A549 (cell line): ENCODE measurements around the gene LSM10. TPM values are rescaled to one million over a fixed set of nuclear protein-coding genes. Genes with fewer than 3 reads are reported as not detected.

ENCODE experiments used
- ATAC-seq, 2 experiments: fragments of 200-7000 bp in 1 of 2; fragments of >200 bp in 1 of 2; cut with Nextera tagmentation in 1 of 2; cut with Tn5 transposase in 1 of 2; 3 replicates each; pipeline versions ENCODE4 v1.8.0 to v1.9.1; 2018 to 2020; ENCODE audit warnings: mild to moderate bottlenecking in 1 of 2, moderate library complexity in 1 of 2
- CTCF ChIA-PET: fragments of 300-600 bp; sonication (Branson Sonifier 250); formaldehyde crosslinking; extraction: SDS; loops from one replicate; lab custom pipeline; 2021; ENCODE audit warnings: antibody characterized with exemption, inconsistent platforms; lab: Yijun Ruan, JAX
- POLR2A ChIA-PET: fragments of 350-600 bp; formaldehyde crosslinking; extraction: SDS; loops from one replicate; lab custom pipeline; 2021; ENCODE audit warnings: antibody characterized with exemption, inconsistent platforms; lab: Yijun Ruan, JAX
- DNase-seq, 2 experiments: peaks; one replicate each; pipeline versions ENCODE4 v3.0.0 to v3.0.0-alpha.2; 2011 to 2016; ENCODE audit warnings: low read depth in 1 of 2, low spot score in 1 of 2
- FAIRE-seq: peaks from 2 replicates; lab custom pipeline; 2011; peaks lifted over from hg19 to GRCh38; lab: Jason Lieb, UNC
- H3K27ac ChIP-seq, 2 experiments: fragments of >200 bp; sonication (Bioruptor Twin); formaldehyde crosslinking; 3 replicates each; pipeline ENCODE4 v1.5.1; 2016 to 2017
- H3K4me1 ChIP-seq: fragments of >200 bp; sonication (Bioruptor Twin); formaldehyde crosslinking; 3 replicates; pipeline ENCODE4 v1.6.1; 2016
- H3K4me2 ChIP-seq: fragments of >200 bp; sonication (Bioruptor Twin); formaldehyde crosslinking; 3 replicates; pipeline ENCODE4 v1.6.1; 2016
- H3K4me3 ChIP-seq: fragments of >200 bp; sonication (Bioruptor Twin); formaldehyde crosslinking; 3 replicates; pipeline ENCODE4 v1.5.1; 2016
- H3K9me3 ChIP-seq: fragments of >200 bp; sonication (Bioruptor Twin); formaldehyde crosslinking; 3 replicates; pipeline ENCODE4 v1.6.1; 2016
- BCL3 ChIP-seq: fragments of >200 bp; sonication (Bioruptor Twin); formaldehyde crosslinking; IDR thresholded peaks from 3 replicates; pipeline ENCODE4 v1.6.1; 2016
- BHLHE40 ChIP-seq: IDR thresholded peaks from 2 replicates; pipeline ENCODE4 v1.6.1; 2012; ENCODE audit warnings: low read depth, low read length, inconsistent platforms
- CEBPB ChIP-seq, 2 experiments: fragments of >200 bp in 1 of 2; sonication (Bioruptor Twin) in 1 of 2; formaldehyde crosslinking in 1 of 2; IDR thresholded peaks; 2 replicates each; pipeline ENCODE4 v1.6.1; 2012 to 2016
- CHD2 ChIP-seq: fragments of 150-350 bp; IDR thresholded peaks from 2 replicates; pipeline ENCODE4 v1.6.1; 2014; ENCODE audit warnings: low read length; ENCODE audit not compliant: partially characterized antibody
- CHD4 ChIP-seq: fragments of 200-600 bp; sonication (generic); IDR thresholded peaks from 2 replicates; pipeline ENCODE4 v1.6.1; 2016; ENCODE audit warnings: antibody characterized with exemption, mild to moderate bottlenecking, borderline replicate concordance
- EHMT2 ChIP-seq: fragments of 200-600 bp; sonication (generic); IDR thresholded peaks from 2 replicates; pipeline ENCODE4 v1.6.1; 2016; ENCODE audit warnings: antibody characterized with exemption, low read depth, mild to moderate bottlenecking, moderate library complexity
- ELK1 ChIP-seq: fragments of 150-350 bp; IDR thresholded peaks from 2 replicates; pipeline ENCODE4 v1.6.1; 2014; ENCODE audit warnings: low read depth, mild to moderate bottlenecking, low read length
- ESRRA ChIP-seq: fragments of 150-350 bp; IDR thresholded peaks from 2 replicates; pipeline ENCODE4 v1.6.1; 2014; ENCODE audit warnings: mild to moderate bottlenecking, low read length, borderline replicate concordance
- FOSB ChIP-seq: fragments of 250-450 bp; sonication (Bioruptor Pico); IDR thresholded peaks from 2 replicates; pipeline ENCODE4 v1.5.0; 2020; ENCODE audit warnings: mild to moderate bottlenecking, moderate library complexity
- FOSL2 ChIP-seq, 2 experiments: fragments of 450-650 bp in 1 of 2; fragments of >200 bp in 1 of 2; sonication (Bioruptor Twin) in 1 of 2; formaldehyde crosslinking; IDR thresholded peaks; 2 replicates each; pipeline versions ENCODE4 v1.5.0 to v1.6.1; 2016 to 2020; ENCODE audit warnings: mild to moderate bottlenecking in 1 of 2, moderate library complexity in 1 of 2
- FOXS1 ChIP-seq: fragments of 250-450 bp; sonication (Bioruptor Pico); IDR thresholded peaks from 2 replicates; pipeline ENCODE4 v1.5.0; 2020; ENCODE audit warnings: mild to moderate bottlenecking, moderate library complexity
- HDAC2 ChIP-seq: fragments of 200-600 bp; sonication (generic); IDR thresholded peaks from 2 replicates; pipeline ENCODE4 v1.6.1; 2016
- HOXA7 ChIP-seq: fragments of 250-450 bp; sonication (Bioruptor Pico); IDR thresholded peaks from 2 replicates; pipeline ENCODE4 v1.5.0; 2020; ENCODE audit warnings: mild to moderate bottlenecking, moderate library complexity
- HOXB5 ChIP-seq: fragments of 250-450 bp; sonication (Bioruptor Pico); IDR thresholded peaks from 2 replicates; pipeline ENCODE4 v1.5.0; 2020; ENCODE audit warnings: mild to moderate bottlenecking, moderate library complexity
- JUN ChIP-seq, 2 experiments: fragments of >200 bp; sonication (Bioruptor Twin); formaldehyde crosslinking; IDR thresholded peaks; 2 replicates in 1 of 2; 3 replicates in 1 of 2; pipeline ENCODE4 v1.6.1; 2016 to 2017
- JUNB ChIP-seq: fragments of >200 bp; sonication (Bioruptor Twin); formaldehyde crosslinking; IDR thresholded peaks from 2 replicates; pipeline ENCODE4 v1.6.1; 2016
- KDM1A ChIP-seq: fragments of 200-600 bp; sonication (generic); IDR thresholded peaks from 2 replicates; pipeline ENCODE4 v1.6.1; 2016; ENCODE audit warnings: low read depth, mild to moderate bottlenecking
- MAFK ChIP-seq: fragments of 450-650 bp; IDR thresholded peaks from 2 replicates; pipeline ENCODE4 v1.6.1; 2014; ENCODE audit not compliant: partially characterized antibody
- MAZ ChIP-seq: fragments of 150-350 bp; IDR thresholded peaks from 2 replicates; pipeline ENCODE4 v1.6.1; 2014; ENCODE audit warnings: antibody characterized with exemption, low read depth, low read length, borderline replicate concordance
- MYC ChIP-seq: IDR thresholded peaks from 2 replicates; pipeline ENCODE4 v1.6.1; 2012; ENCODE audit warnings: mild to moderate bottlenecking, inconsistent platforms, low read length, improper control_type of control experiment, borderline replicate concordance
- NFE2L2 ChIP-seq: fragments of 150-350 bp; conservative IDR thresholded peaks from 2 replicates; pipeline ENCODE4 v1.6.1; 2014; ENCODE audit warnings: low read length
- NPAS2 ChIP-seq: fragments of 250-450 bp; sonication (Bioruptor Pico); IDR thresholded peaks from 2 replicates; pipeline ENCODE4 v1.8.0; 2022; ENCODE audit warnings: mild to moderate bottlenecking, moderate library complexity, borderline replicate concordance
- NR3C1 ChIP-seq: fragments of >200 bp; sonication (Bioruptor Twin); formaldehyde crosslinking; IDR thresholded peaks from 3 replicates; pipeline ENCODE4 v1.6.1; 2017
- PHF8 ChIP-seq: fragments of 200-600 bp; sonication (generic); IDR thresholded peaks from 2 replicates; pipeline ENCODE4 v1.6.1; 2016; ENCODE audit warnings: low read depth, mild to moderate bottlenecking, antibody characterized with exemption, moderate library complexity, borderline replicate concordance
- POLR2A ChIP-seq: IDR thresholded peaks from 2 replicates; pipeline ENCODE4 v1.6.1; 2012; ENCODE audit warnings: mild to moderate bottlenecking, low read length
- POLR2AphosphoS2 ChIP-seq: conservative IDR thresholded peaks from 2 replicates; pipeline ENCODE4 v1.6.1; 2012; ENCODE audit warnings: low read length, improper control_type of control experiment, inconsistent platforms
- RAD21 ChIP-seq, 2 experiments: fragments of >200 bp in 1 of 2; sonication (Bioruptor Twin) in 1 of 2; formaldehyde crosslinking in 1 of 2; IDR thresholded peaks in 1 of 2; conservative IDR thresholded peaks in 1 of 2; 2 replicates in 1 of 2; 3 replicates in 1 of 2; pipeline ENCODE4 v1.6.1; 2012 to 2018; ENCODE audit warnings: inconsistent platforms in 1 of 2
- RARB ChIP-seq: fragments of 250-450 bp; sonication (Bioruptor Pico); IDR thresholded peaks from 2 replicates; pipeline ENCODE4 v1.8.0; 2021; ENCODE audit warnings: mild to moderate bottlenecking, moderate library complexity
- RCOR1 ChIP-seq: fragments of 150-350 bp; IDR thresholded peaks from 2 replicates; pipeline ENCODE4 v1.6.1; 2014; ENCODE audit warnings: antibody characterized with exemption, low read length, low read depth
- TFCP2L1 ChIP-seq: fragments of 250-450 bp; sonication (Bioruptor Pico); IDR thresholded peaks from 2 replicates; pipeline ENCODE4 v1.5.0; 2021; ENCODE audit warnings: mild to moderate bottlenecking
- TP53 ChIP-seq: fragments of 250-450 bp; sonication (Bioruptor Pico); IDR thresholded peaks from 2 replicates; pipeline ENCODE4 v1.5.0; 2021; ENCODE audit warnings: mild to moderate bottlenecking, moderate library complexity
- ZFP36 ChIP-seq: fragments of 450-650 bp; IDR thresholded peaks from 2 replicates; pipeline ENCODE4 v1.6.1; 2014; ENCODE audit warnings: borderline replicate concordance; ENCODE audit not compliant: partially characterized antibody
- ZNF302 ChIP-seq: fragments of 250-450 bp; sonication (Bioruptor Pico); IDR thresholded peaks from 2 replicates; pipeline ENCODE4 v1.9.0; 2021; ENCODE audit warnings: inconsistent platforms, mild to moderate bottlenecking, moderate library complexity
- WGBS: methylation state at CpG from one replicate; pipeline ENCODE4 v1.1.6; 2017; ENCODE audit errors: missing lambda C conversion rate; 5-methylcytosine and 5-hydroxymethylcytosine counted together
- polyA minus RNA-seq: library from RNA; depleted of rRNA, polyadenylated mRNA; stranded (reverse); fragments of >200 nt; gene quantifications from 2 replicates; pipeline ENCODE4 v1.2.3, GENCODE V29; 2011; rRNA and poly(A)+ RNA removed
- polyA plus RNA-seq, 4 experiments: library from polyadenylated mRNA; depleted of rRNA in 3 of 4; stranded (reverse); fragments of >200 nt; fragmentation: RNase III in 1 of 4; extraction: RNeasy Plus Mini Kit Qiagen cat#74134 plus additional on column Dnase treatment in 1 of 4; gene quantifications; 2 replicates in 3 of 4; 3 replicates in 1 of 4; pipeline ENCODE4 v1.2.3, GENCODE V29; 2011 to 2017
- TF ChIP-seq, protein P1 (sequence below): IDR thresholded peaks from 2 replicates; pipeline ENCODE4 v1.6.1; 2012
- TF ChIP-seq, protein P2 (sequence below): fragments of 450-650 bp; IDR thresholded peaks from 2 replicates; pipeline ENCODE4 v1.6.1; 2014; ENCODE audit warnings: antibody characterized with exemption

The LSM10 gene
- polyA plus RNA-seq (2011; rRNA removed) (44.3 and 54.9 TPM in 2 replicates), polyA plus RNA-seq (2017; fragmentation: RNase III; extraction: RNeasy Plus Mini Kit Qiagen cat#74134 plus additional on column Dnase treatment) (40.3 to 43.3 TPM (median 40.7 TPM) in 3 replicates), polyA minus RNA-seq (30.2 and 39.9 TPM in 2 replicates)
- 107 and 112 TPM in 2 replicates for polyA plus RNA-seq (2012; cell fraction: cytosol; rRNA removed)
- 43.2 and 51.7 TPM in 2 replicates for polyA plus RNA-seq (2012; cell fraction: nucleus; rRNA removed)

DNA sequence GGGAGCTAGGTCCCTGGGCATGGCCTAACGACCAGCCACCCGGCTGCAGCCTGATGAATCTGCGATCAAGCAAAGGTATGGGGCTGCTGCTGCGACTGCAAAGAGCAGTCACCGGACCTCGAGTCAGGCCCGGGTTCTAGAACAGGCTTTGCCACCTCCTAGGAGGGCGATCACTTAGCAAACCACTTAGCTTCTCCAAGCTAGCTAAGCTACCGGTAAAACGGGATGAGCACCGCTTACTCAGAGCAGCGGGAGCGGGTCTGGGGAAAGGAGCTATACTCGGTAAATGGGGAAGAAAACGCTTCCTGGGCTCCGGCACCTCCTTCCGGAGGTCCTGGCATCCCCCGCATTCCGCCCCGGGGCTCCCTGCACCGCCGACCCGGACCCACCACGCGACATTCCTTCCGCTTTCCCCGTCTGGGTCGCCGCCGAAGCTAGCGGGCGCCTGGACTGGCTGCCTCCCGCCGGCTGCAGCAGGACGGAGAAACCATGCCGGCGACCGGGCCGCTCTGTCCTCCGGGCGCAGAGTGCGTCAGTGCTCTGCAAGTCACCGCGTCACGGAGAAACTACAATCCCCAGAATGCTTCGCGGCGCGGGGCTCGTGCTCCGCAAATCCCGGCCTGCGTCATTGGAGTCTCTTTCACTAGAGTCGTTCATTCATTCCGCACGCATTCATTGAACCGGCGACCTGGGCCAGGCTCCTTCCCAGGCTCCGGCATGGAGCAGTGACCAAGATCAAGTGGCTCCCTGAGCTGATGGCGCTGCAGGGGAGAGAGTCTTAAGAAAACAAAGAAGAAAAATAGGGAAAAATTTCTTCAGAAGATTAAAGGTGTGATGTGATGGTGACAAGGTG, at the start of gene LSM10:
Gene LSM10, minus strand, starts transcription at position 531 of the 853 bp plus-strand sequence. CDS start 3,779 bp downstream, outside the sequence.
- DNase-seq (peak; percentile 68 to 90), ATAC-seq (peak; percentile 97), FAIRE-seq (no peak)
- TF ChIP-seq BHLHE40 (no peak), FOSL2 (IDR thresholded peaks at IDR 0.05) (no peak), FOSL2 (CRISPR knock-in tag; IDR thresholded peaks at IDR 0.05) (0 out of 2 replicates have a peak, but pooled peaks have one; percentile 26), HDAC2 (no peak), BCL3 (peak; percentile 51; the same call in 1 of the 3 replicates), ZNF302 (CRISPR knock-in tag) (no peak), PHF8 (peak; percentile 79), JUNB (no peak), CHD4 (no peak), HOXB5 (no peak), MYC (no peak), HOXA7 (CRISPR knock-in tag) (no peak), CEBPB (IDR thresholded peaks at IDR 0.05) (no peak), FOSB (CRISPR knock-in tag) (no peak), NFE2L2 (no peak), FOXS1 (CRISPR knock-in tag) (no peak), RCOR1 (no peak), TP53 (no peak), ELK1 (no peak), MAFK (no peak), MAZ (no peak), RAD21 (conservative IDR thresholded peaks at IDR 0.05 in 1 of 2, IDR thresholded peaks at IDR 0.05 in 1 of 2) (no peak; a peak in 1 of 5 replicates), ZFP36 (no peak), KDM1A (no peak), ESRRA (no peak), POLR2AphosphoS2 (no peak), RARB (CRISPR knock-in tag) (no peak), JUN (IDR thresholded peaks at IDR 0.05) (peak in 1 of 2 experiments; percentile 57; a peak in 2 of 5 replicates), NR3C1 (no peak), CHD2 (no peak), TFCP2L1 (no peak), EHMT2 (no peak), POLR2A (peak; percentile 68), NPAS2 (CRISPR knock-in tag) (no peak)
- TF ChIP-seq, protein P1, sequence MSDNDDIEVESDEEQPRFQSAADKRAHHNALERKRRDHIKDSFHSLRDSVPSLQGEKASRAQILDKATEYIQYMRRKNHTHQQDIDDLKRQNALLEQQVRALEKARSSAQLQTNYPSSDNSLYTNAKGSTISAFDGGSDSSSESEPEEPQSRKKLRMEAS = peak; percentile 78
- TF ChIP-seq, protein P2, sequence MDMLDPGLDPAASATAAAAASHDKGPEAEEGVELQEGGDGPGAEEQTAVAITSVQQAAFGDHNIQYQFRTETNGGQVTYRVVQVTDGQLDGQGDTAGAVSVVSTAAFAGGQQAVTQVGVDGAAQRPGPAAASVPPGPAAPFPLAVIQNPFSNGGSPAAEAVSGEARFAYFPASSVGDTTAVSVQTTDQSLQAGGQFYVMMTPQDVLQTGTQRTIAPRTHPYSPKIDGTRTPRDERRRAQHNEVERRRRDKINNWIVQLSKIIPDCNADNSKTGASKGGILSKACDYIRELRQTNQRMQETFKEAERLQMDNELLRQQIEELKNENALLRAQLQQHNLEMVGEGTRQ = peak; percentile 46; the same call in 1 of the 2 replicates
- Histone ChIP-seq H3K4me1 (peaks cover 9% of the 10 kb centered on the region; the same call in 1 of the 3 replicates), H3K27ac (peak within 1 kb of the TSS; percentile 88 to 99), H3K9me3 (no peaks in the 10 kb centered on the region), H3K4me3 (peak within 1 kb of the TSS; percentile 67), H3K4me2 (peak within 1 kb of the TSS; percentile 97)
- POLR2A ChIA-PET = interaction anchor here (1.1 to 2.1 kb wide), 5 partner anchors 9 to 248 kb away, joined by 3 to 40 read pairs (median 4); partner anchors contain the start of genes SH3D21, STK40 and TRAPPC3
- CTCF ChIA-PET = interaction anchor here (1.2 to 3.6 kb wide), 8 partner anchors 9 to 91 kb away, joined by 3 to 14 read pairs (median 6); partner anchors contain the start of gene SH3D21
- 0% methylated on average over 29 of the region's 60 CpGs for WGBS
